ENCODE data around the gene ZNF175. TPM values are rescaled to one million over a fixed set of nuclear protein-coding genes. Genes with fewer than 3 reads are reported as not detected.

The ZNF175 gene
- total and polyA plus RNA-seq, 10 of the 15 experiments (the other 5 are each of a cell fraction or from before 2014, with no cell fraction given), result 1.5 to 12.0 (median 4.1) TPM

DNA sequence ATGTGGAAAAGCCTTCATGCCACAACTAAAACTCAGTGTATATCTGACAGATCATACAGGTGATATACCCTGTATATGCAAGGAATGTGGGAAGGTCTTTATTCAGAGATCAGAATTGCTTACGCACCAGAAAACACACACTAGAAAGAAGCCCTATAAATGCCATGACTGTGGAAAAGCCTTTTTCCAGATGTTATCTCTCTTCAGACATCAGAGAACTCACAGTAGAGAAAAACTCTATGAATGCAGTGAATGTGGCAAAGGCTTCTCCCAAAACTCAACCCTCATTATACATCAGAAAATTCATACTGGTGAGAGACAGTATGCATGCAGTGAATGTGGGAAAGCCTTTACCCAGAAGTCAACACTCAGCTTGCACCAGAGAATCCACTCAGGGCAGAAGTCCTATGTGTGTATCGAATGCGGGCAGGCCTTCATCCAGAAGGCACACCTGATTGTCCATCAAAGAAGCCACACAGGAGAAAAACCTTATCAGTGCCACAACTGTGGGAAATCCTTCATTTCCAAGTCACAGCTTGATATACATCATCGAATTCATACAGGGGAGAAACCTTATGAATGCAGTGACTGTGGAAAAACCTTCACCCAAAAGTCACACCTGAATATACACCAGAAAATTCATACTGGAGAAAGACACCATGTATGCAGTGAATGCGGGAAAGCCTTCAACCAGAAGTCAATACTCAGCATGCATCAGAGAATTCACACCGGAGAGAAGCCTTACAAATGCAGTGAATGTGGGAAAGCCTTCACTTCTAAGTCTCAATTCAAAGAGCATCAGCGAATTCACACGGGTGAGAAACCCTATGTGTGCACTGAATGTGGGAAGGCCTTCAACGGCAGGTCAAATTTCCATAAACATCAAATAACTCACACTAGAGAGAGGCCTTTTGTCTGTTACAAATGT is 16.4 kb downstream of the ZNF175 start (continued):
- TF ChIP-seq, protein P1, sequence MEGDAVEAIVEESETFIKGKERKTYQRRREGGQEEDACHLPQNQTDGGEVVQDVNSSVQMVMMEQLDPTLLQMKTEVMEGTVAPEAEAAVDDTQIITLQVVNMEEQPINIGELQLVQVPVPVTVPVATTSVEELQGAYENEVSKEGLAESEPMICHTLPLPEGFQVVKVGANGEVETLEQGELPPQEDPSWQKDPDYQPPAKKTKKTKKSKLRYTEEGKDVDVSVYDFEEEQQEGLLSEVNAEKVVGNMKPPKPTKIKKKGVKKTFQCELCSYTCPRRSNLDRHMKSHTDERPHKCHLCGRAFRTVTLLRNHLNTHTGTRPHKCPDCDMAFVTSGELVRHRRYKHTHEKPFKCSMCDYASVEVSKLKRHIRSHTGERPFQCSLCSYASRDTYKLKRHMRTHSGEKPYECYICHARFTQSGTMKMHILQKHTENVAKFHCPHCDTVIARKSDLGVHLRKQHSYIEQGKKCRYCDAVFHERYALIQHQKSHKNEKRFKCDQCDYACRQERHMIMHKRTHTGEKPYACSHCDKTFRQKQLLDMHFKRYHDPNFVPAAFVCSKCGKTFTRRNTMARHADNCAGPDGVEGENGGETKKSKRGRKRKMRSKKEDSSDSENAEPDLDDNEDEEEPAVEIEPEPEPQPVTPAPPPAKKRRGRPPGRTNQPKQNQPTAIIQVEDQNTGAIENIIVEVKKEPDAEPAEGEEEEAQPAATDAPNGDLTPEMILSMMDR (IDR thresholded peaks at IDR 0.05 in 2 of 3, conservative IDR thresholded peaks at IDR 0.05 in 1 of 3; ENCODE audit: control insufficient read depth in 2 of 3, extremely low read depth in 1 of 3, insufficient read depth in 1 of 3, low read depth in 3 of 3, low read length in 3 of 3), result no peak
- TF ChIP-seq ZNF274 (IDR thresholded peaks at IDR 0.05; ENCODE audit: insufficient read depth, insufficient read length), result no peak

DNA sequence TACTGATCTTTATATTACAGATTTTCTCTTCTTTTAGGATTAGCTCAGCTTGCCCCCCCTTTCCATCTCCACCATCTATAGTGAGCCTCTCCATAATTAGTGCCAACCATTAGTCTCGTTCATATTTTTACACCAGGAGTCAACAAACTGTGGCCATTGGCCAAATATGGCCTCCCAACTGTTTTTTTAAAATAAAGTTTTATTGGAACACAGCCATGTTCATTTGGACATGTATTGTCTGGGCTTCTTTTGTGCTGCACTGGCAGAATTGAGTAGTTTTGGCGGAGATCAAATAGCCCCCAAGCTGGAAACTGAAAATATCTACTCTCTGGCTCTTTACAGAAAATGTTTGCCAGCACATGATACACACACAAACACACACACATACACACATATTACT is 18.4 kb downstream of the ZNF175 start:
- Histone ChIP-seq H3K79me2 (ENCODE audit: control insufficient read depth, insufficient read depth, low read length) (no peaks in the 10 kb centered on the region), H3K9me3 (replicated peaks; ENCODE audit: control insufficient read depth, insufficient read depth, low read length) (peaks cover 18% of the 10 kb centered on the region), H3K4me1 (ENCODE audit: control insufficient read depth, insufficient read depth, low read length) (peaks cover 8% of the 10 kb centered on the region), H4K20me1 (ENCODE audit: control insufficient read depth, insufficient read depth) (no peaks in the 10 kb centered on the region), H3K27me3 (replicated peaks in 1 of 2; ENCODE audit: control insufficient read depth in 2 of 2, insufficient read depth in 2 of 2, low read length in 1 of 2) (no peaks in the 10 kb centered on the region), H3K4me2 (ENCODE audit: control insufficient read depth, insufficient read depth) (no peak overlapping the region), H3K36me3 (ENCODE audit: control insufficient read depth in 2 of 2, insufficient read depth in 2 of 2, low read length in 1 of 2) (peaks cover 0 to 13% of the 10 kb centered on the region in 2 experiments; a peak in 3 of 4 replicates), H3K4me3 (no peak overlapping the region), H2AFZ (ENCODE audit: control insufficient read depth, low read depth, low read length) (no peak overlapping the region), H3K9ac (ENCODE audit: control insufficient read depth, insufficient read depth, low read length) (no peak overlapping the region), H3K27ac (ENCODE audit: control insufficient read depth, insufficient read depth) (no peak overlapping the region)
- no TSS peak for BruUV-seq (replicated peaks)
- ATAC-seq, result no peak
- WGBS (ENCODE audit: insufficient coverage, insufficient replicate concordance, low lambda C conversion rate, missing lambda C conversion rate), result 94% methylated on average over 2 of the region's 2 CpGs
- in situ Hi-C loops (cut with MboI) (no loop called here), intact Hi-C loops (cut with micrococcal nuclease; ENCODE audit: unreplicated experiment) (no loop called here)
- ChIA-PET RAD21 (ENCODE audit: unreplicated experiment) (no interaction called here), CTCF (no interaction called here), POLR2A (no interaction called here), SMC1A (ENCODE audit: uncharacterized antibody, unreplicated experiment) (no interaction called here)
- no peak for FAIRE-seq
- TF ChIP-seq, protein P2, sequence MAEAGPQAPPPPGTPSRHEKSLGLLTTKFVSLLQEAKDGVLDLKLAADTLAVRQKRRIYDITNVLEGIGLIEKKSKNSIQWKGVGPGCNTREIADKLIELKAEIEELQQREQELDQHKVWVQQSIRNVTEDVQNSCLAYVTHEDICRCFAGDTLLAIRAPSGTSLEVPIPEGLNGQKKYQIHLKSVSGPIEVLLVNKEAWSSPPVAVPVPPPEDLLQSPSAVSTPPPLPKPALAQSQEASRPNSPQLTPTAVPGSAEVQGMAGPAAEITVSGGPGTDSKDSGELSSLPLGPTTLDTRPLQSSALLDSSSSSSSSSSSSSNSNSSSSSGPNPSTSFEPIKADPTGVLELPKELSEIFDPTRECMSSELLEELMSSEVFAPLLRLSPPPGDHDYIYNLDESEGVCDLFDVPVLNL (IDR thresholded peaks at IDR 0.05; ENCODE audit: low read depth, low read length), result no peak
- TF ChIP-seq, protein P3, sequence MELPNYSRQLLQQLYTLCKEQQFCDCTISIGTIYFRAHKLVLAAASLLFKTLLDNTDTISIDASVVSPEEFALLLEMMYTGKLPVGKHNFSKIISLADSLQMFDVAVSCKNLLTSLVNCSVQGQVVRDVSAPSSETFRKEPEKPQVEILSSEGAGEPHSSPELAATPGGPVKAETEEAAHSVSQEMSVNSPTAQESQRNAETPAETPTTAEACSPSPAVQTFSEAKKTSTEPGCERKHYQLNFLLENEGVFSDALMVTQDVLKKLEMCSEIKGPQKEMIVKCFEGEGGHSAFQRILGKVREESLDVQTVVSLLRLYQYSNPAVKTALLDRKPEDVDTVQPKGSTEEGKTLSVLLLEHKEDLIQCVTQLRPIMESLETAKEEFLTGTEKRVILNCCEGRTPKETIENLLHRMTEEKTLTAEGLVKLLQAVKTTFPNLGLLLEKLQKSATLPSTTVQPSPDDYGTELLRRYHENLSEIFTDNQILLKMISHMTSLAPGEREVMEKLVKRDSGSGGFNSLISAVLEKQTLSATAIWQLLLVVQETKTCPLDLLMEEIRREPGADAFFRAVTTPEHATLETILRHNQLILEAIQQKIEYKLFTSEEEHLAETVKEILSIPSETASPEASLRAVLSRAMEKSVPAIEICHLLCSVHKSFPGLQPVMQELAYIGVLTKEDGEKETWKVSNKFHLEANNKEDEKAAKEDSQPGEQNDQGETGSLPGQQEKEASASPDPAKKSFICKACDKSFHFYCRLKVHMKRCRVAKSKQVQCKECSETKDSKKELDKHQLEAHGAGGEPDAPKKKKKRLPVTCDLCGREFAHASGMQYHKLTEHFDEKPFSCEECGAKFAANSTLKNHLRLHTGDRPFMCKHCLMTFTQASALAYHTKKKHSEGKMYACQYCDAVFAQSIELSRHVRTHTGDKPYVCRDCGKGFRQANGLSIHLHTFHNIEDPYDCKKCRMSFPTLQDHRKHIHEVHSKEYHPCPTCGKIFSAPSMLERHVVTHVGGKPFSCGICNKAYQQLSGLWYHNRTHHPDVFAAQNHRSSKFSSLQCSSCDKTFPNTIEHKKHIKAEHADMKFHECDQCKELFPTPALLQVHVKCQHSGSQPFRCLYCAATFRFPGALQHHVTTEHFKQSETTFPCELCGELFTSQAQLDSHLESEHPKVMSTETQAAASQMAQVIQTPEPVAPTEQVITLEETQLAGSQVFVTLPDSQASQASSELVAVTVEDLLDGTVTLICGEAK (IDR thresholded peaks at IDR 0.05; ENCODE audit: borderline replicate concordance), result peak; percentile 28; the same call in 1 of the 2 replicates
- TF ChIP-seq CHD2 (IDR thresholded peaks at IDR 0.05; ENCODE audit: borderline replicate concordance, low read depth, low read length), result no peak
- DNase-seq (ENCODE audit: low read depth, low spot score), result no peak
